Measurements from ENCODE around the gene CCN6.

The CCN6 gene

DNA sequence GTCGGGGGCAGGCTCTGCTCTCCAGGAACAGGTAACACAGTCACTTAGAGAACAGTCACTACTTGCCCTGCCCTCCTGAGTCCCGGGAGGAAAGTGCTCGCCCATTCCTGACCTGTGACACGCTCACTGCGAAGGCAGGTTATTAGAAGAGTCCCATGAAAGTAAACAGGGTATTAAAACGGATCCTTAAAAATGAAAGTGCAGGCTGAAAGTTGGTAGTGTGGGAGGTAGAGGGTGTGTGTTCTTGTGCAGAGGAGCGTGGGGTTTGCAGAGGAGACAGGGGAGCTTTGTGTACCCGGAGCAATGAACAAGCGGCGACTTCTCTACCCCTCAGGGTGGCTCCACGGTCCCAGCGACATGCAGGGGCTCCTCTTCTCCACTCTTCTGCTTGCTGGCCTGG lies at the start of gene CCN6:
CCN6 (plus strand) TSS at position 104 of the 400 bp plus-strand sequence; CDS start at position 358, 254 bp downstream.
- no peaks in the 10 kb centered on the region for H3K9me3 Mint-ChIP-seq
- intact Hi-C loops (cut with micrococcal nuclease), result no loop called here
- no peak within 1 kb of the TSS for H3K4me3 Mint-ChIP-seq
- H3K27me3 Mint-ChIP-seq, result peaks cover 1% of the 10 kb centered on the region
- H3K27ac Mint-ChIP-seq, result no peak within 1 kb of the TSS
- H3K4me1 Mint-ChIP-seq (ENCODE audit: low read depth), result peaks cover 16% of the 10 kb centered on the region
- no peaks in the 10 kb centered on the region for H3K36me3 Mint-ChIP-seq (ENCODE audit: low read depth)

DNA sequence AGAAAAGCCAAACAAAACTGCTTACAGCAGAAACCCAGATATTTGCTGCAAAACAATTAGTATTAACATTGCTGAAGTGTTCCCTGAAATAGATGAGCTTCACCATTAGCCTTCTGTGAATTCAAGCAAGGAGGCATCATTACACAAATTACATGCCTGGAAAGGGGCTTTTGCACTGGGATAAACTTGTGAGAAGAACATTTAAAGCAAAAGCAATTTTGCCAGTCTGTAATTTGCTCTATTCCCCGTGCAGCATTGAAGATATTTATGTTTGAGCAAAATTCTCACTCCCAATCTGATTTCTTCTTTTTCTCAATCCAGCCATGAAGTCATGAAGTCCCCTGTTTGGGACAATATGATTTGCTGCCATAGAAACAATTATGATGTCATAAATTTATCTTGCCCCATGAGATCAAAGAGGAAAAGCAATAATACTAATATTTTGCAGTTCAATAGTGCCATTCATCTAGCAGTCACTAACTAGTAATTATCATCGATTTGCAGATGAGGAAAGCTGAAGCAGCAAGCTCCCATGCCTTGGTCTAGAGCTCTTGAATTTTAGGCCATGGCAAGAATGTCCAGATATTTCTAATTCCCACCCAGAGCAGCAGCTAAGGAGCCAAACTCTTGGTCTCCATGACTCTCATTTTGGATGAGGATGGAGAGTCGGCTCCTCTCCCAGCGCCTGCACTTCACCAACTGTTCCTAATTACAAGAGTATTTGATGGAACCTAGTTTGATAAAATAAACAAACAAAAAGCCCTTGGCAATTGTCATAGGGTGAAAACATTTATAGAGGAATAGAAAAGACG lies 49.5 kb upstream of the CCN6 start:
- H3K27ac Mint-ChIP-seq, result no peak overlapping the region
- H3K9me3 Mint-ChIP-seq, result no peaks in the 10 kb centered on the region
- no peak overlapping the region for H3K4me3 Mint-ChIP-seq
- H3K4me1 Mint-ChIP-seq (ENCODE audit: low read depth), result peaks cover 40% of the 10 kb centered on the region
- no peaks in the 10 kb centered on the region for H3K36me3 Mint-ChIP-seq (ENCODE audit: low read depth)
- intact Hi-C loops (cut with micrococcal nuclease), result no loop called here
- no peaks in the 10 kb centered on the region for H3K27me3 Mint-ChIP-seq

DNA sequence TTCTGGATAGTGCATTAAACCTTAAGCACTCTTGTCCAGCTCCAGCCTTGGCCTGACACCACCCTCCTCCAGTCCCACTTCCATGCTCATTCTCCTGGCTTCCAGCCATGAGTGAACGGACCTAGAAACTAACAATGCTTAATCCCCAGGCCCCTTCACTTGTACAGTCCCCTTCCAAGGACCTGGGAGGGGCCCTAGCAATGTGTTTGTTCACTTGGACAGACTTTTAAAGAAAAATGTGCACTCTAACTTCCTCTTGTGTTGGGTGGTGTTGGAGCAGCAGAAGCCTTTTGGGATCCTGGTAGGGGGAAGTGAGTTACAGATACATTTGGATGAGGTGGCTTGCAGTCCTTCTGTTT lies 48.9 kb upstream of the CCN6 start:
- intact Hi-C loops (cut with micrococcal nuclease), result no loop called here
- H3K36me3 Mint-ChIP-seq (ENCODE audit: low read depth), result no peaks in the 10 kb centered on the region
- no peak overlapping the region for H3K27ac Mint-ChIP-seq
- H3K4me1 Mint-ChIP-seq (ENCODE audit: low read depth), result peaks cover 40% of the 10 kb centered on the region
- no peaks in the 10 kb centered on the region for H3K9me3 Mint-ChIP-seq
- H3K27me3 Mint-ChIP-seq, result no peaks in the 10 kb centered on the region
- H3K4me3 Mint-ChIP-seq, result no peak overlapping the region

DNA sequence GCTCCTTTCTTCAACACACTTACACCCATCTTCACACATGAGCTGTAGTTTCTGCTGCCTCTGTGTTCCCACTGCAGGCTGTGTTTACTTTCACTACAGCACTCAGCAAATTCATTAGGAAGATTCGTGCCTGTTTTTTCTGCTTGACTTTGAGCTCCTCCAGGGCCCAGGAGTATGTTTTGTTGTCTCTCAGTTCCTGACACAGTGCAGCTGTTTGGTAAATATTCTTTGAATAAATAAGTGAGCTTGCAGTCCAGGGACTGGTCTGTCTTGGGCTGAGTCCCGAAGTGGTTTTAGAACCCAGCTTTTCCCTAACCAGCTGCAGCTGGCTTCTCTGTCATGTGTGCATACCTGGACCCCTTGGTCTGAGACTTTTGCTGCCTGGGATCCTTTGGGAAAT lies 46.6 kb upstream of the CCN6 start:
- Mint-ChIP-seq H3K4me1 (ENCODE audit: low read depth) (peaks cover 40% of the 10 kb centered on the region), H3K4me3 (no peak overlapping the region), H3K9me3 (no peaks in the 10 kb centered on the region), H3K36me3 (ENCODE audit: low read depth) (no peaks in the 10 kb centered on the region), H3K27me3 (no peaks in the 10 kb centered on the region), H3K27ac (peak overlapping the region; percentile 86)
- intact Hi-C loops (cut with micrococcal nuclease), result no loop called here

DNA sequence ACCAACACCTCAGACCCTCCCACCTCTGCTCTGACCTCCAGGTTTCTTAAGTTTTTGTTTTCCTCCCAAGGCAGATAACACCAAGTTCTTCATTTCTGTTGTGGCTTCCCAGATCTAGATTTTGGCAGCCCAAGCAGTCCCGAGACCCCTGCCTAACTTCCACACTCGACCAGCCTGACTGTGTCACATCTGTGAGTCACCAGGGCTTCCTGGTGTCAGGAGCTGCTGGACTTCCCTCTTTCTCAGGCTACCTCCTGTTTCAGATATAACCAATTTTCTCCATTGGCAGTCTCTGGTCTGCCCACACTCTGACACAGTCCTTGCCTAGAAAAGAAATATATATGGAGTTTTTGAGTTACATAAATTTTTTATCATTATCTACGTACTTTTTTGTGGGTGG lies 46.1 kb upstream of the CCN6 start:
- Mint-ChIP-seq H3K9me3 (no peaks in the 10 kb centered on the region), H3K27ac (peak overlapping the region; percentile 86), H3K27me3 (no peaks in the 10 kb centered on the region), H3K36me3 (ENCODE audit: low read depth) (no peaks in the 10 kb centered on the region), H3K4me1 (ENCODE audit: low read depth) (peaks cover 40% of the 10 kb centered on the region), H3K4me3 (no peak overlapping the region)
- intact Hi-C loops (cut with micrococcal nuclease), result no loop called here

DNA sequence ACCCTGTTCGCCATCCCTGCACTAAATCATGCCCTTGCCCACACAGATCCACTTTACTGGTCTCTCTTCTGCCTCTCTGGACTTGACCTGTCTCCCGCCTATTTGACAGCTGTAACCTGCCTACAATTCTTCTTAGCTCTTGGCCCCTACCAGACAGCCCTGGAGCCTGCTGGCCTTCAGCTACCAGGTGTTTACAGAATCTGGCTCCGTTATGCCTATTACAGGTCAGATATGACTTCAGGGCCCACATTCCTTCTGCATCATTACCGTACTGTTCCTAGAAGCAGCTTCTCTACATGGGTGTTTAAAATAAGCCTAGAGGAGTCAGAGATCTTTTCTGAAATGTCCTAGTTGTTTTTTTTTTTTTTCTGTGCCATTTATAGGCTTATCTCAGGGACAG lies 45.4 kb upstream of the CCN6 start:
- Mint-ChIP-seq H3K4me3 (no peak overlapping the region), H3K27ac (peak overlapping the region; percentile 86), H3K4me1 (ENCODE audit: low read depth) (peaks cover 33% of the 10 kb centered on the region), H3K27me3 (no peaks in the 10 kb centered on the region), H3K9me3 (no peaks in the 10 kb centered on the region), H3K36me3 (ENCODE audit: low read depth) (no peaks in the 10 kb centered on the region)
- intact Hi-C loops (cut with micrococcal nuclease), result no loop called here

DNA sequence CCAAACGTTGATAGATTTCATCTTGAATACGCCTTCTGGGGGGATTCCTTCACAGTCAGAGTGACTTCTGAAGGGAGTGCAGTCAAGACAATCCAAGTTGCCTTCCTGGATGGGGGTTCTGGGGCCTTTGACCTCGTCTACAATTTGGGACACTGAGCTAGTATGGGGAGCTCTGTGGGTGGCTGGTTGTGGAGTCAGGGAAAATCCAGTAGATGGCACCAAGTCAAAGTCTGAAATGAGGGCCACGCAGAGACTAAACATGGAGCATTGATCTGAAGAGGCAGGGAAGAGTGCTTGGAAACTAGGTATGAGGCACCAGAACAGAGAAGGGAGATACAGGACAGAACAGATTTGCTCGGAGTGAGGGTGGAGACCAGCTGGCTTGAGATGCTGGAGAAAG lies 43.6 kb upstream of the CCN6 start:
- Mint-ChIP-seq H3K9me3 (no peaks in the 10 kb centered on the region), H3K27me3 (no peaks in the 10 kb centered on the region), H3K4me3 (no peak overlapping the region), H3K4me1 (ENCODE audit: low read depth) (peaks cover 22% of the 10 kb centered on the region), H3K36me3 (ENCODE audit: low read depth) (no peaks in the 10 kb centered on the region), H3K27ac (no peak overlapping the region)
- intact Hi-C loops (cut with micrococcal nuclease), result no loop called here

DNA sequence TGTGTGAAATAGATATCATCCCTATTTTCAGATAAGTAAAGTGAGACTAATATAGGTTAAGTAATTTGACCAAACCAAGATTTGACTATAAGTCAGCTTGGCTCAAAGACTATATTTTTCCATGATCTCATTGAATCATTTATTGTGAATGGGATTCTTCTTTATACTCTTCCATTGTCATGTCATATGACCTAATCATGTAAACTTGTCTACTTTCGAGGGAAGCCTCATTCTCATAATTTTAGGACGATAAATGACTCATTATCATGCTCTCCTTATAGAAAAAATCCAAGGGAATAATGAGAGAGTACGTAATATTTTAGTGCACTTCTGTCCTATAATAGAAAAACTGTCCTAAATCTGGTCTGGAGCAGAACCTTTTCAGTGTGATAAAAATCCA lies 40.9 kb upstream of the CCN6 start:
- Mint-ChIP-seq H3K27me3 (peaks cover 2% of the 10 kb centered on the region), H3K9me3 (no peaks in the 10 kb centered on the region), H3K4me3 (no peak overlapping the region), H3K27ac (no peak overlapping the region), H3K36me3 (ENCODE audit: low read depth) (no peaks in the 10 kb centered on the region), H3K4me1 (ENCODE audit: low read depth) (peaks cover 7% of the 10 kb centered on the region)
- intact Hi-C loops (cut with micrococcal nuclease), result no loop called here

DNA sequence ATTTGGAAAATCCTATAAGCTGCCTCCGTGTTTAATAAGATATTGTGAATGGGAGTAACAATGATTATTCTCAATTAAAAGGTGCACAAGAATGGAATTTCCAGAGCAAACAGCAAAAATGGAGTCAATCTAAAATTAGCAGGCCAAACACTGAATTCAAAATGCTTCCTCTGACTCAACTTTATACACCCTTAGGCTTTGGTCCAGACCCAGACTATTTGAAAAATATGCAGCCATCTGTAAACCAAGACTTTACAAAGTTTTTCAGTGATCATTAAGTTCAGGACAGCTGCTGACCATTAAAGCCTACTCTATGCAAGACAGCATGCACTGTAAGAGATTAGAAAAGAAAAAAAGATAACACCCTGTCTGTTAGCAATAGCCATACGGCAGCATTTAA lies 39.4 kb upstream of the CCN6 start:
- H3K27me3 Mint-ChIP-seq, result peaks cover 2% of the 10 kb centered on the region
- intact Hi-C loops (cut with micrococcal nuclease), result no loop called here
- no peak overlapping the region for H3K27ac Mint-ChIP-seq
- no peak overlapping the region for H3K4me3 Mint-ChIP-seq
- no peaks in the 10 kb centered on the region for H3K9me3 Mint-ChIP-seq
- no peaks in the 10 kb centered on the region for H3K4me1 Mint-ChIP-seq (ENCODE audit: low read depth)
- H3K36me3 Mint-ChIP-seq (ENCODE audit: low read depth), result no peaks in the 10 kb centered on the region

DNA sequence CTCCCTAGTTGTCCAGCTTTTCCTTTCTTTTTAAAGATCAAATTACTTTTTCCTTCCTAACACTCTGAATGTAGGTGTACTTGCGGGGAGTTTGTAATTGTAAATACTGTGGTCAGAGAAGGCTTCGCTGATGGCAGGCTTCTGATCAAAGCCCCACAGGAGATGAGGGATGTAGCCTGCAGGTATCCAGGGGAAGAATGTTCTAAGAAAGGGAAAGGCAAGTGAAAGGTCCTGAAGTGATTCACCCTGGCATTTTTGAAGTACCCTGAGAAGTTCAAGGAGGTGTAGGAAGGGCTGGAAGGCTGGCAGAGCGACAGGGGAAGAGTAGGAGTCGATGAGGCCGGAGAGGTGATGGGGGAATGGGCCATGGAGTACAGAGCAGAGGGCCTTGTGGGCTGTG lies 38.2 kb upstream of the CCN6 start:
- Mint-ChIP-seq H3K27me3 (peaks cover 2% of the 10 kb centered on the region), H3K4me1 (ENCODE audit: low read depth) (no peaks in the 10 kb centered on the region), H3K4me3 (no peak overlapping the region), H3K9me3 (no peaks in the 10 kb centered on the region), H3K27ac (no peak overlapping the region), H3K36me3 (ENCODE audit: low read depth) (no peaks in the 10 kb centered on the region)
- intact Hi-C loops (cut with micrococcal nuclease), result no loop called here

DNA sequence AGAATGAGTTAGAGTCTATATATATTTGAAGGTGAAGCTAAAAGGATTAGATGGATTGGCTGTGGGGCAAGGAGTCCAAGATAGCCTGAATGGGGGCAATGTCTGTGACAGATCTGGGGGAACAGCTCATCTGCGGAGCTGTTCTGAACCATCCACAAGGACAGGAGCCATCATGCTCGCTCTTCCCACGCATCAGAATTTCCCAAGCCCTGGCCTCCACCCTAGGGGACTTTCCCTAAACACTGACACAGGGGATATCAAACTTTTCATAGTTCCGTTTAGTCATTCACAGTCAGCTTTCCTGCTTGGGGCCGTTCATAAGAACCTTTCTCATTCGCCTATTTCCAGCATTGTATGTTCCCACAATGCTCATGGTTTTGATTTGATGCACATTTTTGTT lies 37.6 kb upstream of the CCN6 start:
- H3K27ac Mint-ChIP-seq, result no peak overlapping the region
- H3K9me3 Mint-ChIP-seq, result no peaks in the 10 kb centered on the region
- no peak overlapping the region for H3K4me3 Mint-ChIP-seq
- no peaks in the 10 kb centered on the region for H3K4me1 Mint-ChIP-seq (ENCODE audit: low read depth)
- intact Hi-C loops (cut with micrococcal nuclease), result no loop called here
- peaks cover 2% of the 10 kb centered on the region for H3K27me3 Mint-ChIP-seq
- H3K36me3 Mint-ChIP-seq (ENCODE audit: low read depth), result no peaks in the 10 kb centered on the region

DNA sequence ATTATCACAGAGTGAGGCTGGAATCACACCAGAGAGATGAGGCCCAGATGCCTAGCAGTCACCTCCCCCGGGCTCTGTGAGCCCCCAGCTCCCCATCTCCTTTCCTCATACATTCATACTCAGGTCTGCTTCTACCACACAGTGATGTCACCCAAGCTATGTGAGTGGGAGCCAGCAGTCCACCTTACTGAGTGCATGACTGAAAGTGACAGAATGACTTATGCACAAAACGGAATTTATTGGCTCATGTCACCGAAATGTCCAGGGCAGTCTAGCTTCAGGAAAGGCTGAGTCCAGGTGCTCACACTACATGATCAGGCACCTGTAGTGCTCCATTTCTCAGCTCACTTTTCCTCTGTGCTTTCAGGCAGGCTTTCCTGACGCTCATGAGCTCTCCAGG lies 36.7 kb upstream of the CCN6 start:
- H3K4me3 Mint-ChIP-seq, result no peak overlapping the region
- H3K27me3 Mint-ChIP-seq, result peaks cover 2% of the 10 kb centered on the region
- no peaks in the 10 kb centered on the region for H3K36me3 Mint-ChIP-seq (ENCODE audit: low read depth)
- no peaks in the 10 kb centered on the region for H3K4me1 Mint-ChIP-seq (ENCODE audit: low read depth)
- H3K27ac Mint-ChIP-seq, result no peak overlapping the region
- no peaks in the 10 kb centered on the region for H3K9me3 Mint-ChIP-seq
- intact Hi-C loops (cut with micrococcal nuclease), result no loop called here

DNA sequence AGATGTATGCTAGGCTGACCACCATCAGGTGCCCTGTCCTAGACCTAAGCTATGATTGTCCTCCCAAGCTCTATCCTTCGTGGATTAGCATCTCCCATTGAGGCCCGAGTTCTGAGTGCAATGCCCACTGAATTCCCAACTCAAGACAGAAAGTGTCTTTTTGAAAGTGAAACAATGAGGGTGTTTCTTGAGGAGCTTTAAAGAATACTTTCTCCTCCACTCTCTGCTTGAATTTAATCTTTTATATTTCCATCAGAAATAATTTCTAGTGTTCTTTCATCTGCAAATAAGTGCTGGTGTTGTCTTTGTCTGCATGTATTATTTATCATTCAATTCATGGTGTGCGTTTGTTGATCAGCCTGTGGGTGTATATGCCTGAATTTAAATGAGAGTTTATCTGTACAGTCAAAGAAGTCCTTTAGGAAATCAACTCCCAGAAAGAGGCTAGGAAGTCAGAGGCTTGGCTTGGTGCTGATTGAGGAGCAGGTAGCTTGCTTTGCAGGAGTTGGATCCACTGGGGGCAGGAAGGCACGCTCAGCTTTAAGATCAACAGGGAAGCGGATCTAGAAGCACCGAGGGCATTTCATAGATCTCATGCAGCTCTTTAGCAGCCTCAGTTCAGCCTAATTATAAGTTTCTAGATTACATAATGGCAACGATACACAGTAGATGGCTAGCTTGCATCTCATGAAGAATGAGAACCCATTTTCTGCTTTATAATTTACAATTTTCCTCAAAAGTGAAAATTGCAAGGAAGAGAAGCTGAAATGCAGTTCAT lies 36.0 kb upstream of the CCN6 start:
- Mint-ChIP-seq H3K27ac (no peak overlapping the region), H3K27me3 (peaks cover 2% of the 10 kb centered on the region), H3K36me3 (ENCODE audit: low read depth) (no peaks in the 10 kb centered on the region), H3K4me3 (no peak overlapping the region), H3K9me3 (no peaks in the 10 kb centered on the region), H3K4me1 (ENCODE audit: low read depth) (no peaks in the 10 kb centered on the region)
- intact Hi-C loops (cut with micrococcal nuclease), result no loop called here

DNA sequence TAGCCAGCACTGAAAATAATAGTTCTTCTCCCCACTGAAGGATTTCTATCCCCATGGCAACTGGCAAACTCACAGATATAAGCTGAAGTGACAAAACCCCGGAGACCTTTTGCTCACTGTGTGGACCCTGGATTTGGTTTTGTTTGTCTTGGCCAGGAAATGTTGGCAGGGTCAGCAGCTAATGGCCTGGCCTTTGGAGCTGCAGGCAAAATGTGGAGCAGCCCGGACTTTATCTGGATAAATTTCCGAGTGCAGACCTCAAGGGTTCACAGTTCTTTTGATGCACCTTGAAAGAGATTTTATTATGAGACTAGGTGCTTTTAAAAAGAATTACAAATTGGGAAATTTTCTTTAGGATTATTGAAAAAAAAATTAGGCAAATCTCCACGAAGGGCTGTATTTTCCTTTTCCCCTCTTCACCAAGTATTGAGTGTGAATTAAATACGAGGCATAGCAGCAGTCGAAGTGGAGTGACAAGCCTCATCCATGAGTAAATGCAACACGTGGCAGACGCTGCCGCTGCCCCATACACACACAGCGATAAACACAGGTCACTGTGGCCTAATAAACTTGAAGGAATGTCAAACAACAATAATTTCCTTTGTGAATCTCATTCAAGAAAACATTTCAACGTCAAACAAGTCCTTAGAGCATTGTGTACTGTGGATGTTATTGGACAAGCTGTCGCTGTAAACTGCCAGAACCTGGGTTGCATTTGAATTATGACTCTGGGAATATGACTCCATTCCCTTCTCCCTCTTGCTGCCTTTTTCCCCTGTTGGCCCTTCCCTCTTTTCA lies 35.1 kb upstream of the CCN6 start:
- Mint-ChIP-seq H3K27ac (no peak overlapping the region), H3K36me3 (ENCODE audit: low read depth) (no peaks in the 10 kb centered on the region), H3K4me1 (ENCODE audit: low read depth) (no peaks in the 10 kb centered on the region), H3K27me3 (peaks cover 2% of the 10 kb centered on the region), H3K9me3 (no peaks in the 10 kb centered on the region), H3K4me3 (no peak overlapping the region)
- intact Hi-C loops (cut with micrococcal nuclease), result no loop called here
